DOHH2 (cell line): ENCODE measurements around the gene PTPA.

ENCODE experiments used
- EZH2phosphoT487 ChIP-seq: fragments of 200-600 bp; sonication (generic); IDR thresholded peaks from 2 replicates; pipeline ENCODE4 v1.6.1; 2017; ENCODE audit warnings: borderline replicate concordance, mild to moderate bottlenecking, antibody characterized with exemption, low read length, moderate library complexity, mixed read lengths
- TF ChIP-seq, protein P1 (sequence below): fragments of 200-600 bp; sonication (generic); IDR thresholded peaks from one replicate; pipeline ENCODE4 v1.5.1; 2014; ENCODE audit warnings: antibody characterized with exemption, mild to moderate bottlenecking, low read depth, low read length; ENCODE audit not compliant: poor library complexity, severe bottlenecking

DNA sequence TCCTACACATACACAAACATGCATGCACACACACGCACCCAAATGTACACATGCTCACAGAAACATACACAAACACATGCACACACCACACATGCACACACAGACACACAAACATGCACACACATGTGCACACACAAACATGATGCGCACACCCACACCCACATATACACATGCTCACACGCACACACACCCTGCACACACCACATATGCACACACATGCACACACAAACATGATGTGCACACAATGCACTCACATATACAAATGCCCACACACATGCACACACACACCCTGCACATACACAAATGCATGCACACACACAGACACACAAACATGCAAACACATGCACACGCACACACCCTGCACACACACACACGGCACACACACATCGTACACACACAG lies 74.2 kb downstream of the PTPA start:
- TF ChIP-seq, protein P1, sequence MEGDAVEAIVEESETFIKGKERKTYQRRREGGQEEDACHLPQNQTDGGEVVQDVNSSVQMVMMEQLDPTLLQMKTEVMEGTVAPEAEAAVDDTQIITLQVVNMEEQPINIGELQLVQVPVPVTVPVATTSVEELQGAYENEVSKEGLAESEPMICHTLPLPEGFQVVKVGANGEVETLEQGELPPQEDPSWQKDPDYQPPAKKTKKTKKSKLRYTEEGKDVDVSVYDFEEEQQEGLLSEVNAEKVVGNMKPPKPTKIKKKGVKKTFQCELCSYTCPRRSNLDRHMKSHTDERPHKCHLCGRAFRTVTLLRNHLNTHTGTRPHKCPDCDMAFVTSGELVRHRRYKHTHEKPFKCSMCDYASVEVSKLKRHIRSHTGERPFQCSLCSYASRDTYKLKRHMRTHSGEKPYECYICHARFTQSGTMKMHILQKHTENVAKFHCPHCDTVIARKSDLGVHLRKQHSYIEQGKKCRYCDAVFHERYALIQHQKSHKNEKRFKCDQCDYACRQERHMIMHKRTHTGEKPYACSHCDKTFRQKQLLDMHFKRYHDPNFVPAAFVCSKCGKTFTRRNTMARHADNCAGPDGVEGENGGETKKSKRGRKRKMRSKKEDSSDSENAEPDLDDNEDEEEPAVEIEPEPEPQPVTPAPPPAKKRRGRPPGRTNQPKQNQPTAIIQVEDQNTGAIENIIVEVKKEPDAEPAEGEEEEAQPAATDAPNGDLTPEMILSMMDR, result no peak
- TF ChIP-seq EZH2phosphoT487, result no peak
